ENCODE results near the gene POP5. TPM values are rescaled to one million over a fixed set of nuclear protein-coding genes. Genes with fewer than 3 reads are reported as not detected.
"Not testable (repeated sequence)": the region's sequence is repeated elsewhere in the genome, so short reads cannot be mapped to it uniquely, and the experiment has no call there.

The POP5 gene
- total RNA-seq, 1 experiment from 2014 or later: 64.0 TPM

DNA sequence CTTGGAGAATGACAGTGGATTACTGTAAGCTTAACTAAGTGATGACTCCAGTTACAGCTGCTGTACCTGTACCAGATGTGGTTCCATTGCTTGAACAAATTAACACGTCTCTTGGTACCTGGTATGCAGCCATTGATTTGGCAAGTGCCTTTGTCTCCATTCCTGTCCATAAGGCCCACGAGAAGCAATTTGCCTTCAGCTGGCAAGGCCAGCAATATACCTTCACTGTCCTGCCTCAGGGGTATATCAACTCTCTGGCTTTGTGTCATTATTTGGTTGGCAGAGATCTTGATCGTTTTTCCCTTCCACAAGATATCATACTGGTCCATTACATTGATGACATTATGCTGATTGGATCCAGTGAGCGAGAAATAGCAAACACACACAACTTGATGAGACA is 29.4 kb upstream of the POP5 start:
- Histone ChIP-seq H3K14ac (ENCODE audit: insufficient read depth, low read length) (no peak overlapping the region), H2AK5ac (ENCODE audit: insufficient read length, low read length) (no peak overlapping the region), H2BK15ac (ENCODE audit: low read depth, low read length) (no peak overlapping the region), H3K23ac (ENCODE audit: insufficient read length, low read depth, low read length) (no peak overlapping the region), H3K27ac (ENCODE audit: insufficient read length, low read depth, low read length) (no peak overlapping the region), H3K9ac (ENCODE audit: extremely low read depth, insufficient read length, low read length) (no peak overlapping the region), H3K56ac (ENCODE audit: insufficient read length, low read depth, low read length) (no peak overlapping the region), H4K91ac (ENCODE audit: insufficient read length, low read depth, low read length) (no peak overlapping the region), H4K8ac (replicated peaks; ENCODE audit: insufficient read length, low read depth, low read length) (no peak overlapping the region), H3K79me2 (ENCODE audit: insufficient read depth, low read length) (no peaks in the 10 kb centered on the region), H3K4me2 (ENCODE audit: insufficient read depth, insufficient read length, low read length) (no peak overlapping the region), H3K79me1 (ENCODE audit: insufficient read depth, low read depth, low read length, poor library complexity, severe bottlenecking) (no peaks in the 10 kb centered on the region), H2BK12ac (ENCODE audit: insufficient read length, low read depth, low read length) (no peak overlapping the region), H3K9me3 (ENCODE audit: control insufficient read depth, low read depth, low read length) (no peaks in the 10 kb centered on the region), H2AFZ (ENCODE audit: low read length) (no peak overlapping the region), H3T11ph (ENCODE audit: low read length) (no peak overlapping the region), H3K4me1 (ENCODE audit: insufficient read depth, low read length) (no peaks in the 10 kb centered on the region), H2BK20ac (ENCODE audit: low read depth, low read length, poor library complexity, severe bottlenecking) (no peak overlapping the region), H2BK120ac (ENCODE audit: low read depth, low read length, poor library complexity, severe bottlenecking) (no peak overlapping the region), H3K23me2 (ENCODE audit: insufficient read length, low read depth, low read length, poor library complexity, severe bottlenecking) (no peaks in the 10 kb centered on the region), H4K5ac (ENCODE audit: insufficient read length, low read depth, low read length) (no peak overlapping the region), H4K20me1 (ENCODE audit: control insufficient read depth, insufficient read depth, insufficient read length) (no peaks in the 10 kb centered on the region), H3K27me3 (ENCODE audit: insufficient read depth, low read length) (no peaks in the 10 kb centered on the region), H3K18ac (ENCODE audit: insufficient read length, low read depth, low read length) (no peak overlapping the region), H3K4ac (ENCODE audit: low read depth, low read length) (no peak overlapping the region), H2BK5ac (ENCODE audit: insufficient read length, low read length) (no peak overlapping the region)
- Mint-ChIP-seq H3K27me3 (ENCODE audit: low read depth) (peaks cover 1% of the 10 kb centered on the region; the same call in 1 of the 2 replicates), H3K4me3 (no peak overlapping the region), H3K4me1 (no peaks in the 10 kb centered on the region), H3K36me3 (ENCODE audit: insufficient read depth in 1 of 3, low read depth in 3 of 3) (no peaks in the 10 kb centered on the region), H3K9me3 (no peaks in the 10 kb centered on the region), H3K27ac (no peak overlapping the region)
- TF ChIP-seq, protein P1, sequence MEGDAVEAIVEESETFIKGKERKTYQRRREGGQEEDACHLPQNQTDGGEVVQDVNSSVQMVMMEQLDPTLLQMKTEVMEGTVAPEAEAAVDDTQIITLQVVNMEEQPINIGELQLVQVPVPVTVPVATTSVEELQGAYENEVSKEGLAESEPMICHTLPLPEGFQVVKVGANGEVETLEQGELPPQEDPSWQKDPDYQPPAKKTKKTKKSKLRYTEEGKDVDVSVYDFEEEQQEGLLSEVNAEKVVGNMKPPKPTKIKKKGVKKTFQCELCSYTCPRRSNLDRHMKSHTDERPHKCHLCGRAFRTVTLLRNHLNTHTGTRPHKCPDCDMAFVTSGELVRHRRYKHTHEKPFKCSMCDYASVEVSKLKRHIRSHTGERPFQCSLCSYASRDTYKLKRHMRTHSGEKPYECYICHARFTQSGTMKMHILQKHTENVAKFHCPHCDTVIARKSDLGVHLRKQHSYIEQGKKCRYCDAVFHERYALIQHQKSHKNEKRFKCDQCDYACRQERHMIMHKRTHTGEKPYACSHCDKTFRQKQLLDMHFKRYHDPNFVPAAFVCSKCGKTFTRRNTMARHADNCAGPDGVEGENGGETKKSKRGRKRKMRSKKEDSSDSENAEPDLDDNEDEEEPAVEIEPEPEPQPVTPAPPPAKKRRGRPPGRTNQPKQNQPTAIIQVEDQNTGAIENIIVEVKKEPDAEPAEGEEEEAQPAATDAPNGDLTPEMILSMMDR (conservative IDR thresholded peaks at IDR 0.05): no peak
- DNase-seq: no peak
- no CpG with 5 or more reads among the region's 4 CpGs for WGBS (ENCODE audit: extremely low coverage, insufficient read length, low lambda C conversion rate)

GRCh38 chr12:120602416-120602815 is 21.2 kb upstream of the POP5 start:
- Mint-ChIP-seq H3K27ac (0 out of 7 replicates have a peak overlapping the region, but pooled peaks of 1 of the 3 experiments have one; percentile 17), H3K4me1 (peaks cover 14 to 26% of the 10 kb centered on the region in 2 experiments)
- not testable (repeated sequence) for H3K4me3 Mint-ChIP-seq; H4K91ac ChIP-seq (ENCODE audit: insufficient read length, low read depth, low read length); H2BK120ac ChIP-seq (ENCODE audit: low read depth, low read length, poor library complexity, severe bottlenecking); H2AK5ac ChIP-seq (ENCODE audit: insufficient read length, low read length); H3K23me2 ChIP-seq (ENCODE audit: insufficient read length, low read depth, low read length, poor library complexity, severe bottlenecking); H3K36me3 Mint-ChIP-seq (ENCODE audit: insufficient read depth in 1 of 3, low read depth in 3 of 3); H2BK20ac ChIP-seq (ENCODE audit: low read depth, low read length, poor library complexity, severe bottlenecking); H2AFZ ChIP-seq (ENCODE audit: low read length); H3K18ac ChIP-seq (ENCODE audit: insufficient read length, low read depth, low read length); H3K4ac ChIP-seq (ENCODE audit: low read depth, low read length); H3K27ac ChIP-seq (ENCODE audit: insufficient read length, low read depth, low read length); H3K23ac ChIP-seq (ENCODE audit: insufficient read length, low read depth, low read length); DNase-seq; H3K9ac ChIP-seq (ENCODE audit: extremely low read depth, insufficient read length, low read length); H3K27me3 ChIP-seq (ENCODE audit: insufficient read depth, low read length); H3K79me1 ChIP-seq (ENCODE audit: insufficient read depth, low read depth, low read length, poor library complexity, severe bottlenecking); H2BK15ac ChIP-seq (ENCODE audit: low read depth, low read length); H3K4me1 ChIP-seq (ENCODE audit: insufficient read depth, low read length); H3K14ac ChIP-seq (ENCODE audit: insufficient read depth, low read length); H3K27me3 Mint-ChIP-seq (ENCODE audit: low read depth); H3T11ph ChIP-seq (ENCODE audit: low read length); H3K56ac ChIP-seq (ENCODE audit: insufficient read length, low read depth, low read length); H3K9me3 ChIP-seq (ENCODE audit: control insufficient read depth, low read depth, low read length); H3K9me3 Mint-ChIP-seq; H4K5ac ChIP-seq (ENCODE audit: insufficient read length, low read depth, low read length); H4K8ac ChIP-seq (replicated peaks; ENCODE audit: insufficient read length, low read depth, low read length); H3K4me2 ChIP-seq (ENCODE audit: insufficient read depth, insufficient read length, low read length); H3K79me2 ChIP-seq (ENCODE audit: insufficient read depth, low read length); H2BK5ac ChIP-seq (ENCODE audit: insufficient read length, low read length); H4K20me1 ChIP-seq (ENCODE audit: control insufficient read depth, insufficient read depth, insufficient read length); H2BK12ac ChIP-seq (ENCODE audit: insufficient read length, low read depth, low read length)
- no CpG with 5 or more reads among the region's 5 CpGs for WGBS (ENCODE audit: extremely low coverage, insufficient read length, low lambda C conversion rate)

Data from H9 (cell line).